ENCODE data around the gene LPCAT1. TPM values are rescaled to one million over a fixed set of nuclear protein-coding genes. Genes with fewer than 3 reads are reported as not detected.
A peak's percentile ranks its signal among the peaks of the same experiment; 100 is the strongest.

LPCAT1 gene
- total and polyA plus RNA-seq, 2 of the 13 experiments (the other 11 are each of a cell fraction or from before 2014, with no cell fraction given) = 29.8 to 90.6 TPM

DNA sequence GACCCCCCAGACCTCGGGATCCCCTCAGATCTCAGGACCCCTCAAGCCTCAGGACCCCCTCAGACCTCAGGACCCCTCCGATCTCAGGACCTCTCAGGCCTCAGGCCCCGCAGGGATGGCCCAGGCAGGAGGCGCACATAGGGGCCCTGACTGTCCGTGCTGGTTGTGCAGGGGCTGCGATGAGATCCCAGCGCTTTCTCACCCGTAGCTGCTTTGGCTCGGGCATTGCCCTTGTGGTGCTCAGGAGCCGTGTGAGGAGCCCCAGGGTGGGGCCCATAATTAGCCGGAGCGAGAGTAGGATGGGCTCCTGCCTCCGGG lies 680 bp upstream of the LPCAT1 start (continued):
- TF ChIP-seq, protein P1, sequence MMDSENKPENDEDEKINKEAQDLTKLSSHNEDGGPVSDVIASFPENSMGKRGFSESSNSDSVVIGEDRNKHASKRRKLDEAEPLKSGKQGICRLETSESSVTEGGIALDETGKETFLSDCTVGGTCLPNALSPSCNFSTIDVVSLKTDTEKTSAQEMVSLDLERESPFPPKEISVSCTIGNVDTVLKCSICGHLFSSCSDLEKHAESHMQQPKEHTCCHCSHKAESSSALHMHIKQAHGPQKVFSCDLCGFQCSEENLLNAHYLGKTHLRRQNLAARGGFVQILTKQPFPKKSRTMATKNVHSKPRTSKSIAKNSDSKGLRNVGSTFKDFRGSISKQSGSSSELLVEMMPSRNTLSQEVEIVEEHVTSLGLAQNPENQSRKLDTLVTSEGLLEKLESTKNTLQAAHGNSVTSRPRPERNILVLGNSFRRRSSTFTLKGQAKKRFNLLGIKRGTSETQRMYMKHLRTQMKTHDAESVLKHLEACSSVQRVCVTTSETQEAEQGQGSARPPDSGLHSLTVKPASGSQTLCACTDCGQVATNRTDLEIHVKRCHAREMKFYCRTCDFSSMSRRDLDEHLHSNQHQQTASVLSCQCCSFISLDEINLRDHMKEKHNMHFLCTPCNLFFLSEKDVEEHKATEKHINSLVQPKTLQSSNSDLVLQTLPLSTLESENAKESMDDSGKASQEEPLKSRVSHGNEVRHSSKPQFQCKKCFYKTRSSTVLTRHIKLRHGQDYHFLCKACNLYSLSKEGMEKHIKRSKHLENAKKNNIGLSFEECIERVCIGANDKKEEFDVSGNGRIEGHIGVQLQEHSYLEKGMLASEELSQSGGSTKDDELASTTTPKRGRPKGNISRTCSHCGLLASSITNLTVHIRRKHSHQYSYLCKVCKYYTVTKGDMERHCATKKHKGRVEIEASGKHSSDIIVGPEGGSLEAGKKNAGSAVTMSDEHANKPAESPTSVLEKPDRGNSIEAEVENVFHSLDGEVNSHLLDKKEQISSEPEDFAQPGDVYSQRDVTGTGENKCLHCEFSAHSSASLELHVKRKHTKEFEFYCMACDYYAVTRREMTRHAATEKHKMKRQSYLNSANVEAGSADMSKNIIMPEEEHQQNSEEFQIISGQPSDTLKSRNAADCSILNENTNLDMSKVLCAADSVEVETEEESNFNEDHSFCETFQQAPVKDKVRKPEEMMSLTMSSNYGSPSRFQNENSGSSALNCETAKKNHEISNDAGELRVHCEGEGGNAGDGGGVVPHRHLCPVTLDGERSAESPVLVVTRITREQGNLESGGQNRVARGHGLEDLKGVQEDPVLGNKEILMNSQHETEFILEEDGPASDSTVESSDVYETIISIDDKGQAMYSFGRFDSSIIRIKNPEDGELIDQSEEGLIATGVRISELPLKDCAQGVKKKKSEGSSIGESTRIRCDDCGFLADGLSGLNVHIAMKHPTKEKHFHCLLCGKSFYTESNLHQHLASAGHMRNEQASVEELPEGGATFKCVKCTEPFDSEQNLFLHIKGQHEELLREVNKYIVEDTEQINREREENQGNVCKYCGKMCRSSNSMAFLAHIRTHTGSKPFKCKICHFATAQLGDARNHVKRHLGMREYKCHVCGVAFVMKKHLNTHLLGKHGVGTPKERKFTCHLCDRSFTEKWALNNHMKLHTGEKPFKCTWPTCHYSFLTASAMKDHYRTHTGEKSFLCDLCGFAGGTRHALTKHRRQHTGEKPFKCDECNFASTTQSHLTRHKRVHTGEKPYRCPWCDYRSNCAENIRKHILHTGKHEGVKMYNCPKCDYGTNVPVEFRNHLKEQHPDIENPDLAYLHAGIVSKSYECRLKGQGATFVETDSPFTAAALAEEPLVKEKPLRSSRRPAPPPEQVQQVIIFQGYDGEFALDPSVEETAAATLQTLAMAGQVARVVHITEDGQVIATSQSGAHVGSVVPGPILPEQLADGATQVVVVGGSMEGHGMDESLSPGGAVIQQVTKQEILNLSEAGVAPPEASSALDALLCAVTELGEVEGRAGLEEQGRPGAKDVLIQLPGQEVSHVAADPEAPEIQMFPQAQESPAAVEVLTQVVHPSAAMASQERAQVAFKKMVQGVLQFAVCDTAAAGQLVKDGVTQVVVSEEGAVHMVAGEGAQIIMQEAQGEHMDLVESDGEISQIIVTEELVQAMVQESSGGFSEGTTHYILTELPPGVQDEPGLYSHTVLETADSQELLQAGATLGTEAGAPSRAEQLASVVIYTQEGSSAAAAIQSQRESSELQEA (CRISPR knock-in tag; IDR thresholded peaks at IDR 0.05; ENCODE audit: not compliant biosample characterization) = peak; percentile 24
- no peak for TF ChIP-seq YEATS2 (CRISPR knock-in tag; IDR thresholded peaks at IDR 0.05; ENCODE audit: borderline replicate concordance)
- TF ChIP-seq, protein P2, sequence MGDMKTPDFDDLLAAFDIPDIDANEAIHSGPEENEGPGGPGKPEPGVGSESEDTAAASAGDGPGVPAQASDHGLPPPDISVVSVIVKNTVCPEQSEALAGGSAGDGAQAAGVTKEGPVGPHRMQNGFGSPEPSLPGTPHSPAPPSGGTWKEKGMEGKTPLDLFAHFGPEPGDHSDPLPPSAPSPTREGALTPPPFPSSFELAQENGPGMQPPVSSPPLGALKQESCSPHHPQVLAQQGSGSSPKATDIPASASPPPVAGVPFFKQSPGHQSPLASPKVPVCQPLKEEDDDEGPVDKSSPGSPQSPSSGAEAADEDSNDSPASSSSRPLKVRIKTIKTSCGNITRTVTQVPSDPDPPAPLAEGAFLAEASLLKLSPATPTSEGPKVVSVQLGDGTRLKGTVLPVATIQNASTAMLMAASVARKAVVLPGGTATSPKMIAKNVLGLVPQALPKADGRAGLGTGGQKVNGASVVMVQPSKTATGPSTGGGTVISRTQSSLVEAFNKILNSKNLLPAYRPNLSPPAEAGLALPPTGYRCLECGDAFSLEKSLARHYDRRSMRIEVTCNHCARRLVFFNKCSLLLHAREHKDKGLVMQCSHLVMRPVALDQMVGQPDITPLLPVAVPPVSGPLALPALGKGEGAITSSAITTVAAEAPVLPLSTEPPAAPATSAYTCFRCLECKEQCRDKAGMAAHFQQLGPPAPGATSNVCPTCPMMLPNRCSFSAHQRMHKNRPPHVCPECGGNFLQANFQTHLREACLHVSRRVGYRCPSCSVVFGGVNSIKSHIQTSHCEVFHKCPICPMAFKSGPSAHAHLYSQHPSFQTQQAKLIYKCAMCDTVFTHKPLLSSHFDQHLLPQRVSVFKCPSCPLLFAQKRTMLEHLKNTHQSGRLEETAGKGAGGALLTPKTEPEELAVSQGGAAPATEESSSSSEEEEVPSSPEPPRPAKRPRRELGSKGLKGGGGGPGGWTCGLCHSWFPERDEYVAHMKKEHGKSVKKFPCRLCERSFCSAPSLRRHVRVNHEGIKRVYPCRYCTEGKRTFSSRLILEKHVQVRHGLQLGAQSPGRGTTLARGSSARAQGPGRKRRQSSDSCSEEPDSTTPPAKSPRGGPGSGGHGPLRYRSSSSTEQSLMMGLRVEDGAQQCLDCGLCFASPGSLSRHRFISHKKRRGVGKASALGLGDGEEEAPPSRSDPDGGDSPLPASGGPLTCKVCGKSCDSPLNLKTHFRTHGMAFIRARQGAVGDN (CRISPR knock-in tag; IDR thresholded peaks at IDR 0.05) = peak; percentile 75
- TF ChIP-seq CBFB (CRISPR knock-in tag; IDR thresholded peaks at IDR 0.05) = no peak
- TF ChIP-seq MEIS1 (CRISPR knock-in tag; IDR thresholded peaks at IDR 0.05; ENCODE audit: borderline replicate concordance) = no peak
- TF ChIP-seq, protein P3, sequence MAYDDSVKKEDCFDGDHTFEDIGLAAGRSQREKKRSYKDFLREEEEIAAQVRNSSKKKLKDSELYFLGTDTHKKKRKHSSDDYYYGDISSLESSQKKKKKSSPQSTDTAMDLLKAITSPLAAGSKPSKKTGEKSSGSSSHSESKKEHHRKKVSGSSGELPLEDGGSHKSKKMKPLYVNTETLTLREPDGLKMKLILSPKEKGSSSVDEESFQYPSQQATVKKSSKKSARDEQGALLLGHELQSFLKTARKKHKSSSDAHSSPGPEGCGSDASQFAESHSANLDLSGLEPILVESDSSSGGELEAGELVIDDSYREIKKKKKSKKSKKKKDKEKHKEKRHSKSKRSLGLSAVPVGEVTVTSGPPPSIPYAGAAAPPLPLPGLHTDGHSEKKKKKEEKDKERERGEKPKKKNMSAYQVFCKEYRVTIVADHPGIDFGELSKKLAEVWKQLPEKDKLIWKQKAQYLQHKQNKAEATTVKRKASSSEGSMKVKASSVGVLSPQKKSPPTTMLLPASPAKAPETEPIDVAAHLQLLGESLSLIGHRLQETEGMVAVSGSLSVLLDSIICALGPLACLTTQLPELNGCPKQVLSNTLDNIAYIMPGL (CRISPR knock-in tag; IDR thresholded peaks at IDR 0.05; ENCODE audit: borderline replicate concordance in 1 of 2, low read depth in 1 of 2) = peak; percentile 10 to 28; a peak in 1 of 4 replicates
- no peak for TF ChIP-seq ZNF446 (CRISPR knock-in tag; IDR thresholded peaks at IDR 0.05)
- TF ChIP-seq SAP130 (CRISPR knock-in tag; IDR thresholded peaks at IDR 0.05; ENCODE audit: low read depth) = no peak
- TF ChIP-seq HNRNPUL1 (IDR thresholded peaks at IDR 0.05; ENCODE audit: low read depth, low read length) = no peak
- TF ChIP-seq MTA1 (CRISPR knock-in tag; IDR thresholded peaks at IDR 0.05; ENCODE audit: borderline replicate concordance) = peak; percentile 56; the same call in 1 of the 2 replicates
- peak; percentile 29 for TF ChIP-seq XRCC5 (optimal IDR thresholded peaks at IDR 0.05; ENCODE audit: low read length)
- TF ChIP-seq ZNF546 (CRISPR knock-in tag; conservative IDR thresholded peaks at IDR 0.05) = peak; percentile 35; the same call in 1 of the 2 replicates
- TF ChIP-seq AGO2 (optimal IDR thresholded peaks at IDR 0.05; ENCODE audit: low read depth, low read length) = peak; percentile 57
- TF ChIP-seq AHR (CRISPR knock-in tag; IDR thresholded peaks at IDR 0.05) = 0 out of 2 replicates have a peak, but pooled peaks have one; percentile 14
- TF ChIP-seq, protein P4, sequence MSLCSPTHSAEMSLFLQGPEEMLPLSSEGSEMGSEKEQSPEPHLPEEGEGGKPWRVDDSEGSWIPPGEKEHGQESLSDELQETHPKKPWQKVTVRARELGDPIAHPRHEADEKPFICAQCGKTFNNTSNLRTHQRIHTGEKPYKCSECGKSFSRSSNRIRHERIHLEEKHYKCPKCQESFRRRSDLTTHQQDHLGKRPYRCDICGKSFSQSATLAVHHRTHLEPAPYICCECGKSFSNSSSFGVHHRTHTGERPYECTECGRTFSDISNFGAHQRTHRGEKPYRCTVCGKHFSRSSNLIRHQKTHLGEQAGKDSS (CRISPR knock-in tag; IDR thresholded peaks at IDR 0.05; ENCODE audit: borderline replicate concordance, low read depth) = 0 out of 2 replicates have a peak, but pooled peaks have one; percentile 4

Data from HepG2 (cell line).